GM12878 (cell line): ENCODE results near the gene LATS2. TPM values are rescaled to one million over a fixed set of nuclear protein-coding genes. Genes with fewer than 3 reads are reported as not detected.

Source experiments
- NFXL1 ChIP-seq: fragments of 450-650 bp; IDR thresholded peaks from 2 replicates; pipeline ENCODE4 v1.6.1; 2017; ENCODE audit warnings: antibody characterized with exemption, mild to moderate bottlenecking, borderline replicate concordance
- SMAD1 ChIP-seq: fragments of 450-650 bp; IDR thresholded peaks from 2 replicates; pipeline ENCODE4 v1.6.1; 2018; ENCODE audit warnings: mild to moderate bottlenecking, low read depth; ENCODE audit not compliant: partially characterized antibody
- SPI1 ChIP-seq: IDR thresholded peaks from 2 replicates; pipeline ENCODE4 v1.6.1; 2011; ENCODE audit warnings: low read depth, mild to moderate bottlenecking, low read length, moderate library complexity, borderline replicate concordance; ENCODE audit not compliant: insufficient read depth
- ZNF24 ChIP-seq: fragments of 450-650 bp; IDR thresholded peaks from 2 replicates; pipeline ENCODE4 v1.6.1; 2017; ENCODE audit warnings: antibody characterized with exemption, mild to moderate bottlenecking
- ZNF687 ChIP-seq: fragments of 450-650 bp; IDR thresholded peaks from 2 replicates; pipeline ENCODE4 v1.6.1; 2017; ENCODE audit warnings: mild to moderate bottlenecking, moderate library complexity
- polyA plus RNA-seq, 11 experiments: library from polyadenylated mRNA; depleted of rRNA in 4 of 11; unstranded in 6 of 11; stranded (reverse) in 5 of 11; fragments of >200 nt; fragmentation: Nextera tagmentation in 4 of 11; fragmentation: Illumina TruSeq in 1 of 11; extraction: Ambion mirVana in 4 of 11; extraction: Trizol in 1 of 11; gene quantifications; 1 replicate in 1 of 11; 2 replicates in 10 of 11; pipeline versions ENCODE4 v1.2.1 to v1.2.3, GENCODE V29; 2011 to 2016; ENCODE audit warnings: inconsistent platforms in 2 of 11, missing spikeins in 2 of 11, low read depth in 1 of 11
- total RNA-seq, 4 experiments: library from RNA; depleted of rRNA in 3 of 4; stranded (reverse); fragments of >200 nt in 3 of 4; fragmentation: Illumina TruSeq in 1 of 4; extraction: Trizol in 1 of 4; gene quantifications; 2 replicates each; pipeline versions ENCODE4 v1.2.1 to v1.2.3, GENCODE V29; 2013 to 2021
- TF ChIP-seq, protein P1 (sequence below): IDR thresholded peaks from 2 replicates; pipeline ENCODE4 v1.6.1; 2011; ENCODE audit warnings: low read depth, low read length, improper control_type of control experiment, borderline replicate concordance
- TF ChIP-seq, protein P2 (sequence below): fragments of 450-650 bp; IDR thresholded peaks from 2 replicates; pipeline ENCODE4 v1.6.1; 2016; ENCODE audit warnings: mild to moderate bottlenecking

Gene LATS2
- total and polyA plus RNA-seq, 10 of the 15 experiments (the other 5 are each of a cell fraction or from before 2014, with no cell fraction given): 0.90 to 7.8 (median 2.0) TPM

- no peak for TF ChIP-seq ZNF687
- TF ChIP-seq, protein P1, sequence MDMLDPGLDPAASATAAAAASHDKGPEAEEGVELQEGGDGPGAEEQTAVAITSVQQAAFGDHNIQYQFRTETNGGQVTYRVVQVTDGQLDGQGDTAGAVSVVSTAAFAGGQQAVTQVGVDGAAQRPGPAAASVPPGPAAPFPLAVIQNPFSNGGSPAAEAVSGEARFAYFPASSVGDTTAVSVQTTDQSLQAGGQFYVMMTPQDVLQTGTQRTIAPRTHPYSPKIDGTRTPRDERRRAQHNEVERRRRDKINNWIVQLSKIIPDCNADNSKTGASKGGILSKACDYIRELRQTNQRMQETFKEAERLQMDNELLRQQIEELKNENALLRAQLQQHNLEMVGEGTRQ: no peak
- no peak for TF ChIP-seq ZNF24
- no peak for TF ChIP-seq SPI1
- TF ChIP-seq, protein P2, sequence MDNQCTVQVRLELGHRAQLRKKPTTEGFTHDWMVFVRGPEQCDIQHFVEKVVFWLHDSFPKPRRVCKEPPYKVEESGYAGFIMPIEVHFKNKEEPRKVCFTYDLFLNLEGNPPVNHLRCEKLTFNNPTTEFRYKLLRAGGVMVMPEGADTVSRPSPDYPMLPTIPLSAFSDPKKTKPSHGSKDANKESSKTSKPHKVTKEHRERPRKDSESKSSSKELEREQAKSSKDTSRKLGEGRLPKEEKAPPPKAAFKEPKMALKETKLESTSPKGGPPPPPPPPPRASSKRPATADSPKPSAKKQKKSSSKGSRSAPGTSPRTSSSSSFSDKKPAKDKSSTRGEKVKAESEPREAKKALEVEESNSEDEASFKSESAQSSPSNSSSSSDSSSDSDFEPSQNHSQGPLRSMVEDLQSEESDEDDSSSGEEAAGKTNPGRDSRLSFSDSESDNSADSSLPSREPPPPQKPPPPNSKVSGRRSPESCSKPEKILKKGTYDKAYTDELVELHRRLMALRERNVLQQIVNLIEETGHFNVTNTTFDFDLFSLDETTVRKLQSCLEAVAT: no peak
- TF ChIP-seq NFXL1: no peak
- TF ChIP-seq SMAD1: no peak
Measured at GRCh38 chr13:21048901-21049698, 12.3 kb downstream of the LATS2 start (continued).
